ENCODE data around the gene TMEM139.
A peak's percentile ranks its signal among the peaks of the same experiment; 100 is the strongest.

TMEM139 gene

DNA sequence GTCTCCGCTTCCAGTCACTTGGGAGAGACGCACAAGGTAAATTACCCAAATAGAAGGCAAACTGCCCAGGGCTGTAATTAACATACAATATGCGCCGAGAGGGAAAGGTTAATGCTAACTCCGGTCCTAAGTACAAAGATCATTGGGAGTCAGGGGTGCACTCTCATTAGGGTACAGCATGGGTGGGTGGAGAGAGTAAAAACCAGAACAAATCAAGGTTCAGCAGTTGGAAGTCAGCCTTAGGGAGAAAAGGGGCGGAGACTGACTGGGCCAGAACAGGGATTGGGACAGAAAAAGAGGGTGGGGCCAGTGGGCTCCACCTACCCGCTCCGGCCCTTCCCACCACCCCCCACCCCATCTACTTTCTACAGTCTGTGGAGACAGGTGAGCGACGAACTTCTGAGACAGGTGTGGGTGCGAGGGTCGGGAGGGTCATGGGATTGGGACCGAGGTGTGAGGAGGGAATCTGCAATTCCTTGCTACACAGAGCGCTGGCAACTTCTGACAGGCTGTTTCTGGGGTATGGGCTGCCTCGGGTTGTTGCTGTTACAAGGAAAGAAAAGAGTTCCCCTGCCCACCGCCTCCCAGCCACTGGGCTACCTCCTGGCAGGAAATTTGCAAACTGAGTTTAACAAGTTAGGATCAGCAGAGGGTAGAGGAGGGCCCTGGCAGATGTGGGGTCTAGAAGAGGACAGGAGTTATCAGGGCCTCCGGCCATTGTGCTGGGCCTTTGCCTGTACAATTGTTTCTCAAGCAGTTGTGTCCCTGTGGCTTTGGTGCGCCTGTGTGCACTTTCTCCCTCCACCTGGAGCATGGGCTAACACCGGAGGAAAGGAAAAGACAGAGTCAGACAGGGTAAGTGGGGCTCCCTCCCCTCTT, at the start of gene TMEM139:
TSS of gene TMEM139 (plus strand) at position 368 of the 879 bp plus-strand sequence. CDS start 1,000 bp downstream, outside the sequence.
- DNase-seq (ENCODE audit: low spot score): no peak

DNA sequence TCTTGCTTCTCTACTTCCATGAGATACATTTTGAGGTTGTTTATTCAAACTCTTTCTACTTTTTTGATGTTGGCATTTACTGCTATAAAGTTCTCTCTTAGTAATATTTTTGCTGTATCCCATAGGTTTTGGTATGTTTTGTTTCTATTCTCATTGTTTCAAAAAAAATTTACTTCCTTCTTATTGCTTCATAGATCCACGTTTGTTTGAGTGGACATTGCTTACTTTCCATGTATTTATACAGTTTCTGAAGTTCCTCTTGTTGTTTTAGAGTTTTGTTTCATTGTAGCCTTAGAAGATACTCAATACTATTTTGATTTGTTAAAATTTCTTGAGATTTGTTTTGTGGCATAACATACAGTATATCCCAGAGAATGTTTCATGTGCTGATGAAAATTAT, 49.2 kb upstream of the TMEM139 start:
- no peak for DNase-seq (ENCODE audit: low spot score)

DNA sequence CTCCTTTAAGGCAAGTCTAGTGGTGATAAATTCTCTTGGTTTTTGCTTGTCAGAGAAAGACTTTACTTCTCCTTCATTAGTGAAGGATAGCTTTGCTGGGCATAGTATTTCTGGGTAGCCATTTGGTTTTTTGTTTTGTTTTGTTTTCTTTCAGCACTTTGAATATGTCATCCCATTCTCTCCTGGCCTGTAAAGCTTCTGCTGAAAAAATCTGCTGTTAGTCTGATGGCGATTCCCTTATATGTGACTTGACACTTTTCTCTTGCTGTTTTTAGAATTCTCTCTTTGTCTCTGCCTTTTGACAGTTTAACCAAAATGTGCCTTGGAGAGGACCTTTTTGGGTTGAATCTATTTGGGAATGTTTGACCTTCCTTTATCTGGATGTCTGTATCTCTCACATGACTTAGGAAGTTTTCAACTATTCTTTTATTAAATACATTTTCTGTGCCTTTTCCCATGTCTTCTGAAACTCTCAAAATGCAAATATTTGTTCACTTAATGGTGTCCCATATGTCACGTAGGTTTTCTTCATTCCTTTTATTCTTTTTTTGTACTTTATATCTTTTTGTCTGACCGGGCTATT, 48.3 kb upstream of the TMEM139 start:
- no peak for DNase-seq (ENCODE audit: low spot score)

DNA sequence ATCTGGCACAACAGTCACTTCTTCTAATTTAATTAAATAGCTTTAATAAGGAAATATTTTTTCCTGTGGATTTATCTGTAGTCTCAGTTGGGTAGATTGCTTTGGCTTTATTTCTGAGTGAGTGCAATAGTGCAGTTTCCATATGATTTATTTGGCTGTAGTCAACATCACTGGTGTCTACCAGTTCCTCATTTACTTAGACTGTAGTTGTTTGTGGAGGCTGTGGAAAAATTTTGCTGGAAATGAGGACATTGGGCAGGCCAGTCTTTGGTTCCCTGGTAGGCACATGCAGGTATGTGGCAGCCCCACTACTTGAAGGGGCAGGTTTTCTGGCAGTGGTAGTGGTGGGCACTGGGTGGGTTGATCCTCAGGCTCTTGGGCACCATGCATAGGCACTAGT, 47.4 kb upstream of the TMEM139 start:
- DNase-seq (ENCODE audit: low spot score): no peak

DNA sequence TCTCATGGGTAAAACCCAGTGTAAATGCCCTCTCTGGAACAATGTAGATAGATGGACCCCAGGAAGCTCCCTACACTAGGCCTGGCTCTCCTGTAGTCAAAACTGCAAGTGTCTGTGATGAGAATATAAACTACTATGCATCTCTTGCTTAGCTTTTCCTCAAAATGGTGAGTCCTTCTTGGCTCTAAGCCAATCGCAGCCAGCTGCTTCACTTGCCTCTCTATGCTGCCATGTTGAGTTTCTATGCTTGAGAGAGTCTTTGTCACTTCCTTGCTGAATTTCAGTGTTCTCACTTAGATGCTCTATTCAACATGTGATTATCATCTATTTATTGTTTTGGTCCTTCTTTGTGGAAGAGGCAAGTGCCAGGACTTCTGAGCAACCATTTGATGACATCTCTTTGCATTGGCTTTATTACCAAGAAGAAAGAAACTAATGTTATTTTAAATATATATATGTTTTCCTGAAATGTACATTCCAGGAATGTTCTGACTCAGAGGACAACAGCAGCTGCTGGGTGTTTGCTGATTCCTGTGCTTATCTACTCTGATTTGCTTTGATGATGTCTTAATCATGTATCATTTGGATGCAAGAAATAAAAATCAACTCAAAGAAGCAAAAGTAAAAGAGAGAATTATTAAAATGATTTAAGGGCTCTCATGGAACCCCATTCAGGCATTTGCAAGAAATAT, 46.3 kb upstream of the TMEM139 start:
- DNase-seq (ENCODE audit: low spot score): no peak

DNA sequence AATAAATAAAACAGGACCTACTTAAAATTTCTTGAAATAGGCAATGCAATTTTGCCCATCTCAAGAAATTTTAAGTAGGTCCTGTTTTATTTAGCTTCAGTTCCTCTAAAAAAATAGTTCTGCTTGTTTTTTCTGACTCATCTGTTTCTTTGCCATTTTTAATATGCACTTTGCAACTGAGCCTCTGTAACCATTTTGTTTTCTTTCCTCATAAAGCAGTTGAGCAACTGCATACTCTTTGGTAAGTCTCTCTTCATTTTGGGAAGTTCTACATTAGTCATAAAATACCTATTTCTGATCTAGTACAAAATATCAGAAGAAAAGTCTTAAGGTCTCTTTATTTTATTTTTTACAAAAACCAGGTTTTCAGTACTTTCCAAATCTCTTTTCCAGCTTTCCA, 44.9 kb upstream of the TMEM139 start:
- DNase-seq (ENCODE audit: low spot score): no peak

DNA sequence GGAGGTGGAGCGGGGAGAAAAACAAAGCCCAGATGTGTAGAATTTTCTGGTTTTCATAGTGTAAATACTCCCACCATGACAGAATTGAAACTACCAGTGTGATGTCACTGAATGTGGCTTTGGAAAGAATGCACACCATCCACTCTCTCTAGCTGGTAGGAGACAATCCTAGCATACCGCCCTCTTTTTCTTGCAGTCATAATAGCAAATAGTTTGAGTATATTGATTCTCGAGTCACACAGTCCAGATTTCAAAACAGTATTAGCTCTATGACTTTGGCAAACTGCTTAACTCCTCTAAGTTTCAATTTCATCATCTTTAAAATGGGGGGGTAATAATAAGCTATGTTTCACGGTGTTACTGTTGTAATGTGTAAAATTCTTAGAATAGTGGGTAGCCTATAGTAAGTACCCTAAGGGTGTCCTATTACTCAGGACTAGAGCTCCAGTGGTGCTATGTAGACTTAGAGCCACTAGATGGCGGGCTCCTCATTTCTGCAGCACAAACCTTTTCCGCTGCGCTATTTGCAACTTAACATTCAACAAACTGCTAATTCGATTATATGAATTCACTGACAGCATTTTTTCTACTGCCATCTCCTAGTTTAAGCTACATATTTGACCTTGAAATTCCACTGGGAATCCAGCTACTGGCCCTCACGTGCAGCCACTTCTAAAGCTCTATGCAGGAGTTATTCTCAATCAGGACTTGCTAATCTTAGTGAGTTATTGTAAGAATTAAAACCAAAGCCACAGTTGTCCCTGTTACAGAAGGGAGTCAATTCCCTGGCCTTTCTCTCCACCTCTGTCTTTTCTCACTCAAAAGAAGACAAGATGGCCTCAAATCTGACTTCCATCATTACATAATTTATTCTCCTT, 44.2 kb upstream of the TMEM139 start:
- DNase-seq (ENCODE audit: low spot score): peak; percentile 89

DNA sequence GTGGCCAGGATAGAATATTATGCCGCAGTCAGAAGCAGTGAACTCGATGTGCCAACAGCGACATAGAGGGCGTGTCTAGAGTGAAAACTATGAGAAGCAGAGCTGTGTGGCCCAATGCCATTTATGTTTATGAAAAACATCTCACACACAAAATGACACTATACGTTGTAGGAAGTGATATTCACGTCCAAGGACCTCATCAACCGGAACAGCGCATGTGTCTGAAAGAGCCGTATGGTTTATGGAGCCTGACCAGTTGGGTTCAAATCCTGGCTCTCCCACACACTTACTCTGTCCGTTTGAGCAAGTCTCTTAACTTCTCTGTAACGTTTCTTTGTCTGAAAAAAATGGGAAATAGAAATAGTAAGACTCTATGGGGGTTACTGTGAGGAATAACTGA, 42.5 kb upstream of the TMEM139 start:
- no peak for DNase-seq (ENCODE audit: low spot score)

DNA sequence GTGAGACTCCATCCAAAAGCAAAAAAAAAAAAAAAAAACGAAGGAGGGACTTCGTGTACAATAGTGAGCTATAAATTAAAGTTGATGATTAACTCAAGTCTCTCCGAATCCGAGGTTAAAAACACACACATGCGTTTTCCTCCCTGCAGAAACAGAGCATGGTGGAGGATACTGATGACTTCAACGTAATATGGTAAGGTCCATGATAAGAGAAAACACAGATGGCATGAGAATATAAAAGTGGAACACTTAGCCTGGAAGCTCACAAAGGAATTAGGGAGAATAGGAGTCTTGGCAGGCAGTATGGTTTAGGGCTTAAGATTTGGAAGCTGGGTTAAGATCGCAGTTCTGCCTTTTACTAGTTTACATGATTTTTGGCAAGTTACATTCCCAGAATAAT, 41.6 kb upstream of the TMEM139 start:
- no peak for DNase-seq (ENCODE audit: low spot score)

DNA sequence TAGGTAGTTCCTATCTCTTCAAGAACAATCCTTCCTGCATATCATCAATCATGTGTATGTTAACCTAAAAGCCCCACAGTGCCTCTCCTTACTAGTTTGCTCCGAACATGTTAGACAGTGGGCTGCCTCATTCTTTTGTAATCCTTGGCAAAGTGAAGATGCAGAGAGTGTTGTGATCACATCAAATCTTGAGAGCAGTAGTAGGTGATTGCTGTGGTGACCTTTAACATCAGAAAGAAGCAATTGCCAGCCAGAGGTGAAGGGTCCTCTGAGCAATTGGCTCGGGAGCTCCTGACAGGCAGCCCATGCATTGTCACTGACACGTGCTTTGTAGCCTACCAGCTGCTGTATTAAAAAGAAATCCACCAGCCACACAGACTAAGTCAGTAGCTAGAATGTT, 41.1 kb upstream of the TMEM139 start:
- no peak for DNase-seq (ENCODE audit: low spot score)

DNA sequence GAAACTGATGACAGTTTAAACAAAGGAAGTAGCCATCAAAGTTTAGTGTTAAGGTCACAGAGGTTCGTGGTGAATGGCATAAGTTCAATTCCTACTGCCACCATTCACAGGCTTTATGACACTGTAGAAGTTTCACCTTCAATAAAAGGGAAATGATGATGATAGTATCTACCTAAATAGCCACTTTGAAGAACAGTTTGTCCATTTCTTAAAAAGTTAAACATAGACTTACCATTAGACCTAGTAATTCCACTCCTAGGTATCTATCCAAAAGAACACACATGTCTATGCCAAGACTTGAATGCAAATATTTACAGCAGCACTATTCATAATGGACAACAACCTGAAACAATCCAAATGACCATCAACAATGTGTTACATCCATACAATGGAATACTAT, 40.4 kb upstream of the TMEM139 start:
- DNase-seq (ENCODE audit: low spot score): no peak

DNA sequence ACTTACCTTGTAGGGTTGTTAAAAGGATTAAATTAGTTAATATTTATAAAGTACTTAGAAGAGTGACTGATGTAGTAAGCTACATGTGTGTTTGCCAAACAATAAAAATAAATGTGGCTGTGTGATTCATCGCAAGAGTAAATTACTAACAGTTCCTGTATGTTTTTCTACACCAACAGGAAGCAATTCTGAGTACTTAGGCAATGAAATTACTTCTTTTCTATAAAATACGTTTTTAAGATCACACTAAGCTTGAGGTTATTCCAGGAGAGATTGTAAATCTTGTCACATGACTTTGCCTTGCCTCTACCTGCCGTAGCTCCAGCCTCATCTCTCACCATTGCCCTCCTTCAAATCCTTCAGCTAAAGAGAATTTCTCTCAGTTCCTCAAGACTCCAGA, 39.6 kb upstream of the TMEM139 start:
- peak; percentile 72 for DNase-seq (ENCODE audit: low spot score)

DNA sequence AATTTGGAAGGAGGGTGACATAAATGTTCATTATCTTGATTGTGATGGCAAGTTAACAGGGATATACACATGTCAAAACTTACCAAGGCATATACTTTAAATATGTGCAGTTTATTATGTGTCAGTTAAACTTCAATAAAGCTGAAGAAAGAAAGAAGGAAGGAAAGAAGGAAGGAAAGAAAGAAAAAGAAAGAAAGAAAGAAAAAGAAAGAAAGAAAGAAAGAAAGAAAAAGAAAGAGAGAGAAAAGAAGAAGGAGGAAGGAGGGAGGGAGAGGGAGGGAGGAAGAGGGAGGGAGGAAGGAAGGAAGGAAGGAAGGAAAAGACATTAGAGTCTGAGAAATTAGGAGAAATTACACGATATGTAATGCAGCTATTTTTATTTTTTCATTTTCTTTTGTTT, 37.4 kb upstream of the TMEM139 start:
- no peak for DNase-seq (ENCODE audit: low spot score)

DNA sequence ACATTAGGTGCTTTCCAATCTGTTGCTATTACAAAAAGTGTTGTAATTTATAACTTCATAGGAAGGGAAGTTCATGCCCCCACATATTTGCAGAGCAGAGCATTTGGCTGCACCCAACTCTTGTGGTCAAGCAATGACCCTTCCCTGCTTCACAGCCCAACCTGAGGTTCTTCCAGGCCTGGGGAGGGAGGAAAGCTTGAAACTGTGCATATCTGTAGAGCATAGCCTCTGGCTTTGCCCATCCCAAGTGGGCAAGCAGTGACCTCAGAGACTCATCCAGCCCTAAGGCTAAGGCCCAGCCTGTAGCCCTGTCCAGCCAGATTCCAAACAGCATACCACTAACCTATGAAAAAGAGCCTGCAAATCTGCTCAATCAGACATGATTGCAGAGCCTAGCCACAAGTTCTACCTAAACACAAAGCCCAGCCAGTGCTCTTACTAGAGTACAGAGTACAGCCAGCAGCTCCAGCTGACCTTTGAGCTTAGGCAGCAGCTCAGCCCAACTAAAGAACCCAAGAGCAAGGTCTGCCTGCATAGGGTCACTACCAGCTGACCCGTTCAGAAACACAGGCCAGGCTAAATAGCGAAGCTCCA, 35.9 kb upstream of the TMEM139 start:
- DNase-seq (ENCODE audit: low spot score): no peak

DNA sequence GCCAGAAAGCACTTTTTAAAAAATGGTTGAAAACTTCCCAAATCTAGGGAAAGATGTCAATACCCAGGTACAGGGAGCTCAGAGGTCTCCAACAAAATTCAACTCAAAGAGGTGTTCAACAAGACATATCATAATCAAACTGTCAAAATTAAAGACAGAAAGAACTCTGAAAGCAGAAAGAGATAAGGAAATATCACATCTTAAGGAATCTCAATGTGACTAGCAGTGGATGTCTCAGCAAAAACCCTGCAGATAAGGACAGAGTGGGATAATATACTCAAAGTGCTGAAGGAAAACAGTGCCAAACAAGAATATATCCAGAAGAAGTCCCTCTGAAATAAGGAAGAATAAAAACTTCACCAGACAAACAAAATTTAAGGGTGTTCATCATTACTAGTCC, 34.6 kb upstream of the TMEM139 start:
- DNase-seq (ENCODE audit: low spot score): no peak

DNA sequence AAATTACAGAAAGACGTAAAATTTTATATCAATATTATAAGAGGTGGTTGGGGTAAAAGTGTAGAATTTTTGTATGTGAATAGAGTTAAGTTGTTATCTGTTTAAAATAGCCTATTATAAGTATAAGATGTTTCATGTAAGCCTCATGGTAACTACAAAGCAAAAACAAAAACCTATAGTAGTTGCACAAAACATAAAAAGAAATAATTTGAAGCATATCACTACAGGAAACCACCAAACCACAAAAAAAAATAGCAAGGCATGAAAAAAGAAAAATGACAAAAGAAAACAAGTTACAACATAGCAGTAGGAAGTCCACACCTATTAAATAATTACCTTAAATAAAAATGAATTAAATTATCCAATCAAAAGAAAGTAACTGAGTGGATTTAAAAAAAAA, 33.9 kb upstream of the TMEM139 start:
- DNase-seq (ENCODE audit: low spot score): peak; percentile 59

DNA sequence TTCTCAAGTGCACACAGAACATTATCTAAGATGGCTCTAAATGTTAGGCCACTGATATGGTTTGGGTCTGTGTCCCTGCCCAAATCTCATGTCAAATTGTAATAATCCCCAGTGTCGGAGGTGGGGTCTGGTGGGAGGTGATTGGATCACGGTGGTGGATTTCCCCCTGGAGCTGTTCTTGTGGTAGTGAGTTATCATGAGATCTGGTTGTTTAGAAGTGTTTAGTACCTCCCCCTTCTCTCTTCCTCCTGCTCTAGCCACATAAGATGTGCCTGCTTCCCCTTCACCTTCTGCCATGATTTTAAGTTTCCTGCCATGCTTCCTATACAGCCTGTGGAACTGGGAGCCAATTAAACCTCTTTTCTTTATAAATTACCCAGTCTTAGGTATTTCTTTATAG, 32.8 kb upstream of the TMEM139 start:
- DNase-seq (ENCODE audit: low spot score): peak; percentile 38

DNA sequence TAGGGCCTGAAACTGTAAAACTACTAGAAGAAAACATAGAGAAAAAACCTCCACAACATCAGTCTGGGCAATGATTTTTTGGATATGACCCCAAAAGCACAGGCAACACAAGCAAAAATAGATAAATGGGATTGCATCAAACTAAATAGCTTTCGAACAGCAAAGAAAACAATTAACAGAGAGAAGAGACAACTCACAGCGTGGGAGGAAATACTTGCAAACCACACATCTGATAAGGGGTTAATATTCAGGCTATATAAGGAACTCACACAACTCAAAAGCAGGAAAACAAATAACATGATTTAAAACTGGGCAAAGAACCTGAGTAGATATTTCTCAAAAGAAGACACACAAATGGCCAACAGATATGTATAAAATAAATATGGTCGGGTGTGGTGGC, 29.2 kb upstream of the TMEM139 start:
- no peak for DNase-seq (ENCODE audit: low spot score)

DNA sequence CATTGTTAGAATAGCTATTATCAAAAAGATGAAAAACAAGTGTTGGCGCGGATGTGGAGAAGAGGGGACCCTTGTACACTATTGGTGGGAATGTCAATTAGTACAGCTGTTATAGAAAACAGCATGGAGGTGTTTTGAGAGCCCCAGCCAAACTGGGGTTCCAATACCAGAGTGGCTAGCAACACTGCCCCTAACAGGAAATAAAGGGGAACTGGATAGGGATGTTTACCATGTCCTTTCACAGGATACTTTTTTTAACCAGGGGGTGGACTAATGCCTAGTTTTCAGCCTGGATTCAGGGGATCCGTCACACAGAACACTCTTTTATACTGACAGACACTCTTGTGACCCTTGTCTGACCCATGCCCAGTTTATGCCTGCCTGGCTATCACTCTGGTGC, 28.4 kb upstream of the TMEM139 start:
- no peak for DNase-seq (ENCODE audit: low spot score)

DNA sequence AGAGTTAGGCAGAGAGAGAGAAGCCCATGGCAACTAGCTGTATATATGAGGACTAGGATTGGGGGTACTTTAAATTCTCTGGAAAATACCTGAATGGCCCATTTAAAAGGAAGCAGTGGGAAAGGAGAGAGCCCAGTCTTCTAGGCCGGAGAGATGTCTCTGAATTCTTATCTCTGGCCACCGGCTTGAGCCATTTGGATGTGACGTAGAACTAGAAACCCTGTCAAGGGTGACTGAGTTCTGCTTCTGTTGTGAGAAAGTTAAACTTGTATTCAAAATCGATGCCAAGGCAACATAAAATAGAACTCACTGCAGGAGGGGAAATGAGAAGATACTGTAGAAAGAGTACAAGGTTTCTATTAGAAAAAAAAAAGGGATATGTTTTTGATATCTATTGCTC, 27.8 kb upstream of the TMEM139 start:
- no peak for DNase-seq (ENCODE audit: low spot score)

DNA sequence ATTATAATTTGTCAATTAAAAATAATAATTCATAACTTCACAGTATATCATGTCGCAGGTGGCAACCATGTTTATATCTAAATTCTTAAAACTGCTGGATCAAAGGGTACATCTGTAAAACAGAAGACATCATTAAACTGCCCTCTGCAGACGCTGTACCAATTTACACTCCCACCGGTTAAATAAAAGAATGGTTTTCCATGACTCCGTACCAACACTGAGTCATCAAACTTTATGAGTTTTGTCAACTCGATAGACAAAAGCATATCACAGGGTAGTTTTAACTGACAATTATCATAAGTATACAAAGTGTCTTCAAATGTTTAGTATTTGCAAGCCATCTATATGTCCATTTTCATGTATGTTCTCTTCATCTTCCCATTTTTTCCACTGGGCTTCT, 27.3 kb upstream of the TMEM139 start:
- no peak for DNase-seq (ENCODE audit: low spot score)

DNA sequence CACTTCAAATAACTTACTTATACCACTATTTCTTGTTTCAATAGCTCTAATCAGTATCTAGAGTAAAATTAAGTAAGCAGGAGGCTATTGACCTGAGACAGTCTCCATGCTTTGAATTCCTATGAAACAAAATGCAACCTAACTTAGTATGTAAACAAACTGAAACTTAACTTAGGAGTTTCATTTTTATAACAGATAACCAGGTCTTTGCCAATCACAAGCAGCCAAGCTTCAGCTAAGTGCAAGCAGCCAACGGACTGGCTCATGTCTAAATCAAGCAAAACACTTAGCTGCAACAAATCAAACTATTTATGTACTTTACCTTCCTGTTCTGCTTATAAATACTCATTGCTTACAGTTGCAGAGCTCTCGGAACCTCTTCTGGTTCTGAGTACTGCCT, 25.9 kb upstream of the TMEM139 start:
- peak; percentile 69 for DNase-seq (ENCODE audit: low spot score)
